WTC11 (cell line): Measurements from ENCODE around the gene LORICRIN. TPM values are rescaled to one million over a fixed set of nuclear protein-coding genes. Genes with fewer than 3 reads are reported as not detected.

Experiments used
- ATAC-seq: fragments of 200-7000 bp; cut with Tn5 transposase; 2 replicates; pipeline ENCODE4 v1.10.0; 2021; ENCODE audit warnings: mild to moderate bottlenecking, moderate library complexity
- CTCF ChIA-PET: fragments of 300-600 bp; sonication (Branson Sonifier 250); formaldehyde crosslinking; loops from one replicate; lab custom pipeline; 2021; ENCODE audit warnings: antibody characterized with exemption; lab: Charles Lee
- POLR2A ChIA-PET: fragments of 350-600 bp; sonication (Branson Sonifier 250); formaldehyde crosslinking; loops from one replicate; lab custom pipeline; 2021; ENCODE audit warnings: antibody characterized with exemption; lab: Charles Lee
- DNase-seq: peaks from one replicate; pipeline ENCODE4 v3.0.0; 2021; ENCODE audit warnings: low spot score
- H3K27ac Mint-ChIP-seq: 2 replicates; pipeline ENCODE4 v1.8.0; 2021; ENCODE audit warnings: mixed read lengths
- H3K27me3 Mint-ChIP-seq: 2 replicates; pipeline ENCODE4 v1.8.0; 2021; ENCODE audit warnings: low read depth, mild to moderate bottlenecking, moderate library complexity, mixed read lengths
- H3K36me3 Mint-ChIP-seq: 2 replicates; pipeline ENCODE4 v1.8.0; 2021; ENCODE audit warnings: mixed read lengths
- H3K4me1 Mint-ChIP-seq: 2 replicates; pipeline ENCODE4 v1.8.0; 2022; ENCODE audit warnings: mixed read lengths
- H3K4me3 Mint-ChIP-seq: 2 replicates; pipeline ENCODE4 v1.8.0; 2021; ENCODE audit warnings: mild to moderate bottlenecking, moderate library complexity, mixed read lengths
- H3K9me3 Mint-ChIP-seq: 2 replicates; pipeline ENCODE4 v1.8.0; 2021; ENCODE audit warnings: mixed read lengths
- CREB1 ChIP-seq: sonication (generic); formaldehyde crosslinking; IDR thresholded peaks from 2 replicates; pipeline ENCODE4 v1.8.0; 2023; ENCODE audit warnings: mild to moderate bottlenecking, missing genetic modification reagents
- EMX1 ChIP-seq: fragments of 250-450 bp; sonication (Bioruptor Pico); IDR thresholded peaks from 2 replicates; pipeline ENCODE4 v1.8.0; 2021; ENCODE audit warnings: mild to moderate bottlenecking
- ESRRA ChIP-seq: sonication (generic); formaldehyde crosslinking; IDR thresholded peaks from 2 replicates; pipeline ENCODE4 v1.8.1; 2022; ENCODE audit warnings: mild to moderate bottlenecking, missing genetic modification reagents, borderline replicate concordance
- JUN ChIP-seq: sonication (generic); formaldehyde crosslinking; IDR thresholded peaks from 2 replicates; pipeline ENCODE4 v1.8.0; 2023; ENCODE audit warnings: mild to moderate bottlenecking, missing genetic modification reagents
- NR1H2 ChIP-seq: sonication (generic); formaldehyde crosslinking; IDR thresholded peaks from 2 replicates; pipeline ENCODE4 v1.9.0; 2021; ENCODE audit warnings: mild to moderate bottlenecking, moderate library complexity, missing genetic modification reagents
- NR3C1 ChIP-seq: sonication (generic); formaldehyde crosslinking; conservative IDR thresholded peaks from 2 replicates; pipeline ENCODE4 v1.8.1; 2023; ENCODE audit warnings: low read depth, mild to moderate bottlenecking, missing genetic modification reagents
- OVOL2 ChIP-seq: fragments of 250-450 bp; sonication (Bioruptor Pico); IDR thresholded peaks from 2 replicates; pipeline ENCODE4 v1.9.0; 2021; ENCODE audit warnings: mild to moderate bottlenecking, borderline replicate concordance
- PRRX2 ChIP-seq: fragments of 250-450 bp; sonication (Bioruptor Pico); IDR thresholded peaks from 2 replicates; pipeline ENCODE4 v1.8.0; 2021; ENCODE audit warnings: mild to moderate bottlenecking
- RELA ChIP-seq: sonication (generic); formaldehyde crosslinking; IDR thresholded peaks from 2 replicates; pipeline ENCODE4 v1.8.1; 2022; ENCODE audit warnings: missing genetic modification reagents, mild to moderate bottlenecking, borderline replicate concordance
- STAT6 ChIP-seq: sonication (generic); formaldehyde crosslinking; conservative IDR thresholded peaks from 2 replicates; pipeline ENCODE4 v1.8.1; 2023; ENCODE audit warnings: mild to moderate bottlenecking, low read depth, missing genetic modification reagents, moderate library complexity
- TCF7 ChIP-seq: sonication (generic); formaldehyde crosslinking; IDR thresholded peaks from 2 replicates; pipeline ENCODE4 v1.8.0; 2022; ENCODE audit warnings: mild to moderate bottlenecking, low read depth, missing genetic modification reagents, moderate library complexity
- ZMAT4 ChIP-seq: fragments of 250-450 bp; sonication (Bioruptor Pico); IDR thresholded peaks from 2 replicates; pipeline ENCODE4 v1.9.0; 2021; ENCODE audit warnings: mild to moderate bottlenecking
- ZNF138 ChIP-seq: sonication (generic); formaldehyde crosslinking; conservative IDR thresholded peaks from 2 replicates; pipeline ENCODE4 v1.8.1; 2022; ENCODE audit warnings: mild to moderate bottlenecking, moderate library complexity, missing genetic modification reagents
- ZNF232 ChIP-seq: sonication (generic); formaldehyde crosslinking; IDR thresholded peaks from 2 replicates; pipeline ENCODE4 v1.8.0; 2022; ENCODE audit warnings: mild to moderate bottlenecking, missing genetic modification reagents
- ZNF416 ChIP-seq: fragments of 250-450 bp; sonication (Bioruptor Pico); IDR thresholded peaks from 2 replicates; pipeline ENCODE4 v1.9.0; 2021; ENCODE audit warnings: mild to moderate bottlenecking, inconsistent platforms
- ZNF425 ChIP-seq: fragments of 250-450 bp; sonication (Bioruptor Pico); conservative IDR thresholded peaks from 2 replicates; pipeline ENCODE4 v1.9.0; 2021; ENCODE audit warnings: mild to moderate bottlenecking
- total RNA-seq: library from RNA; stranded (reverse); gene quantifications from 3 replicates; pipeline ENCODE4 v1.2.3, GENCODE V29; 2021
- TF ChIP-seq, protein P1 (sequence below): sonication (generic); formaldehyde crosslinking; IDR thresholded peaks from 2 replicates; pipeline ENCODE4 v1.8.1; 2023; ENCODE audit warnings: mild to moderate bottlenecking, missing genetic modification reagents
- TF ChIP-seq, protein P2 (sequence below): sonication (generic); formaldehyde crosslinking; IDR thresholded peaks from 2 replicates; pipeline ENCODE4 v1.8.0; 2022; ENCODE audit warnings: missing genetic modification reagents
- TF ChIP-seq, protein P3 (sequence below): sonication (generic); formaldehyde crosslinking; IDR thresholded peaks from 2 replicates; pipeline ENCODE4 v1.8.1; 2023; ENCODE audit warnings: mild to moderate bottlenecking, missing genetic modification reagents, moderate library complexity
- TF ChIP-seq, protein P4 (sequence below): sonication (generic); formaldehyde crosslinking; IDR thresholded peaks from 2 replicates; pipeline ENCODE4 v1.8.1; 2023; ENCODE audit warnings: mild to moderate bottlenecking, missing genetic modification reagents, moderate library complexity
- TF ChIP-seq, protein P5 (sequence below): sonication (generic); formaldehyde crosslinking; conservative IDR thresholded peaks from 2 replicates; pipeline ENCODE4 v1.8.1; 2022; ENCODE audit warnings: mild to moderate bottlenecking, missing genetic modification reagents

The LORICRIN gene
- total RNA-seq, 1 experiment from 2014 or later, result not detected

GRCh38 chr1:153213519-153213918 lies 46.0 kb upstream of the LORICRIN start:
- H3K27ac Mint-ChIP-seq, result no peak overlapping the region
- DNase-seq (no peak), ATAC-seq (no peak)
- no peak for TF ChIP-seq STAT6 (CRISPR knock-in tag)
- TF ChIP-seq ZNF232 (CRISPR knock-in tag), result no peak
- no peak for TF ChIP-seq NR1H2 (CRISPR knock-in tag)
- TF ChIP-seq ZNF425, result no peak
- no peak for TF ChIP-seq ZNF416 (CRISPR knock-in tag)
- TF ChIP-seq OVOL2 (CRISPR knock-in tag), result no peak
- TF ChIP-seq ZMAT4 (CRISPR knock-in tag), result no peak
- TF ChIP-seq, protein P1, sequence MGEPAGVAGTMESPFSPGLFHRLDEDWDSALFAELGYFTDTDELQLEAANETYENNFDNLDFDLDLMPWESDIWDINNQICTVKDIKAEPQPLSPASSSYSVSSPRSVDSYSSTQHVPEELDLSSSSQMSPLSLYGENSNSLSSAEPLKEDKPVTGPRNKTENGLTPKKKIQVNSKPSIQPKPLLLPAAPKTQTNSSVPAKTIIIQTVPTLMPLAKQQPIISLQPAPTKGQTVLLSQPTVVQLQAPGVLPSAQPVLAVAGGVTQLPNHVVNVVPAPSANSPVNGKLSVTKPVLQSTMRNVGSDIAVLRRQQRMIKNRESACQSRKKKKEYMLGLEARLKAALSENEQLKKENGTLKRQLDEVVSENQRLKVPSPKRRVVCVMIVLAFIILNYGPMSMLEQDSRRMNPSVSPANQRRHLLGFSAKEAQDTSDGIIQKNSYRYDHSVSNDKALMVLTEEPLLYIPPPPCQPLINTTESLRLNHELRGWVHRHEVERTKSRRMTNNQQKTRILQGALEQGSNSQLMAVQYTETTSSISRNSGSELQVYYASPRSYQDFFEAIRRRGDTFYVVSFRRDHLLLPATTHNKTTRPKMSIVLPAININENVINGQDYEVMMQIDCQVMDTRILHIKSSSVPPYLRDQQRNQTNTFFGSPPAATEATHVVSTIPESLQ (CRISPR knock-in tag), result no peak
- no peak for TF ChIP-seq EMX1
- H3K4me3 Mint-ChIP-seq, result no peak overlapping the region
- peaks cover 16% of the 10 kb centered on the region for H3K27me3 Mint-ChIP-seq
- no peaks in the 10 kb centered on the region for H3K36me3 Mint-ChIP-seq
- ChIA-PET CTCF (interaction anchor here (1.8 kb wide), 2 partner anchors 21 to 343 kb away, joined by 5 to 8 read pairs; no protein-coding TSS in a partner anchor), POLR2A (no interaction called here)
- H3K4me1 Mint-ChIP-seq, result peaks cover 10% of the 10 kb centered on the region
- H3K9me3 Mint-ChIP-seq, result no peaks in the 10 kb centered on the region

GRCh38 chr1:153217212-153217611 lies 42.3 kb upstream of the LORICRIN start, which contains the start of gene PRR9:
TSS of gene PRR9 (plus strand) at chr1:153217584. CDS start at chr1:153218145, 561 bp downstream.
- Mint-ChIP-seq H3K36me3 (no peaks in the 10 kb centered on the region), H3K27me3 (peaks cover 5% of the 10 kb centered on the region; the same call in 1 of the 2 replicates), H3K27ac (no peak within 1 kb of the TSS), H3K9me3 (no peaks in the 10 kb centered on the region), H3K4me1 (0 out of 2 replicates have a peak, but pooled peaks cover 2% of the 10 kb centered on the region), H3K4me3 (no peak within 1 kb of the TSS)
- ATAC-seq, result no peak
- ChIA-PET CTCF (no interaction called here), POLR2A (no interaction called here)
- DNase-seq, result no peak
- TF ChIP-seq CREB1 (no peak), ZNF416 (CRISPR knock-in tag) (no peak), ESRRA (CRISPR knock-in tag) (no peak), NR3C1 (CRISPR knock-in tag) (no peak), ZNF138 (CRISPR knock-in tag) (no peak), TCF7 (CRISPR knock-in tag) (no peak), JUN (CRISPR knock-in tag) (no peak), RELA (CRISPR knock-in tag) (no peak), PRRX2 (CRISPR knock-in tag) (no peak)
- TF ChIP-seq, protein P2, sequence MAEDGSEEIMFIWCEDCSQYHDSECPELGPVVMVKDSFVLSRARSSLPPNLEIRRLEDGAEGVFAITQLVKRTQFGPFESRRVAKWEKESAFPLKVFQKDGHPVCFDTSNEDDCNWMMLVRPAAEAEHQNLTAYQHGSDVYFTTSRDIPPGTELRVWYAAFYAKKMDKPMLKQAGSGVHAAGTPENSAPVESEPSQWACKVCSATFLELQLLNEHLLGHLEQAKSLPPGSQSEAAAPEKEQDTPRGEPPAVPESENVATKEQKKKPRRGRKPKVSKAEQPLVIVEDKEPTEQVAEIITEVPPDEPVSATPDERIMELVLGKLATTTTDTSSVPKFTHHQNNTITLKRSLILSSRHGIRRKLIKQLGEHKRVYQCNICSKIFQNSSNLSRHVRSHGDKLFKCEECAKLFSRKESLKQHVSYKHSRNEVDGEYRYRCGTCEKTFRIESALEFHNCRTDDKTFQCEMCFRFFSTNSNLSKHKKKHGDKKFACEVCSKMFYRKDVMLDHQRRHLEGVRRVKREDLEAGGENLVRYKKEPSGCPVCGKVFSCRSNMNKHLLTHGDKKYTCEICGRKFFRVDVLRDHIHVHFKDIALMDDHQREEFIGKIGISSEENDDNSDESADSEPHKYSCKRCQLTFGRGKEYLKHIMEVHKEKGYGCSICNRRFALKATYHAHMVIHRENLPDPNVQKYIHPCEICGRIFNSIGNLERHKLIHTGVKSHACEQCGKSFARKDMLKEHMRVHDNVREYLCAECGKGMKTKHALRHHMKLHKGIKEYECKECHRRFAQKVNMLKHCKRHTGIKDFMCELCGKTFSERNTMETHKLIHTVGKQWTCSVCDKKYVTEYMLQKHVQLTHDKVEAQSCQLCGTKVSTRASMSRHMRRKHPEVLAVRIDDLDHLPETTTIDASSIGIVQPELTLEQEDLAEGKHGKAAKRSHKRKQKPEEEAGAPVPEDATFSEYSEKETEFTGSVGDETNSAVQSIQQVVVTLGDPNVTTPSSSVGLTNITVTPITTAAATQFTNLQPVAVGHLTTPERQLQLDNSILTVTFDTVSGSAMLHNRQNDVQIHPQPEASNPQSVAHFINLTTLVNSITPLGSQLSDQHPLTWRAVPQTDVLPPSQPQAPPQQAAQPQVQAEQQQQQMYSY (CRISPR knock-in tag), result no peak
- TF ChIP-seq, protein P3, sequence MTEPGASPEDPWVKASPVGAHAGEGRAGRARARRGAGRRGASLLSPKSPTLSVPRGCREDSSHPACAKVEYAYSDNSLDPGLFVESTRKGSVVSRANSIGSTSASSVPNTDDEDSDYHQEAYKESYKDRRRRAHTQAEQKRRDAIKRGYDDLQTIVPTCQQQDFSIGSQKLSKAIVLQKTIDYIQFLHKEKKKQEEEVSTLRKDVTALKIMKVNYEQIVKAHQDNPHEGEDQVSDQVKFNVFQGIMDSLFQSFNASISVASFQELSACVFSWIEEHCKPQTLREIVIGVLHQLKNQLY (CRISPR knock-in tag), result no peak
- TF ChIP-seq, protein P4, sequence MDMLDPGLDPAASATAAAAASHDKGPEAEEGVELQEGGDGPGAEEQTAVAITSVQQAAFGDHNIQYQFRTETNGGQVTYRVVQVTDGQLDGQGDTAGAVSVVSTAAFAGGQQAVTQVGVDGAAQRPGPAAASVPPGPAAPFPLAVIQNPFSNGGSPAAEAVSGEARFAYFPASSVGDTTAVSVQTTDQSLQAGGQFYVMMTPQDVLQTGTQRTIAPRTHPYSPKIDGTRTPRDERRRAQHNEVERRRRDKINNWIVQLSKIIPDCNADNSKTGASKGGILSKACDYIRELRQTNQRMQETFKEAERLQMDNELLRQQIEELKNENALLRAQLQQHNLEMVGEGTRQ, result no peak
- TF ChIP-seq, protein P5, sequence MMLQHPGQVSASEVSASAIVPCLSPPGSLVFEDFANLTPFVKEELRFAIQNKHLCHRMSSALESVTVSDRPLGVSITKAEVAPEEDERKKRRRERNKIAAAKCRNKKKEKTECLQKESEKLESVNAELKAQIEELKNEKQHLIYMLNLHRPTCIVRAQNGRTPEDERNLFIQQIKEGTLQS (CRISPR knock-in tag), result no peak
